GM21717 (cell line): ENCODE results near the gene HEATR9.
"Not testable (repeated sequence)": the region's sequence is repeated elsewhere in the genome, so short reads cannot be mapped to it uniquely, and the experiment has no call there.

Experiments
- ATAC-seq: cut with Tn5 transposase; IDR thresholded peaks from one replicate; pipeline ENCODE4 v1.9.1; 2021; ENCODE audit warnings: mild to moderate bottlenecking, moderate library complexity; ENCODE audit not compliant: unreplicated experiment

Gene HEATR9, protein sequence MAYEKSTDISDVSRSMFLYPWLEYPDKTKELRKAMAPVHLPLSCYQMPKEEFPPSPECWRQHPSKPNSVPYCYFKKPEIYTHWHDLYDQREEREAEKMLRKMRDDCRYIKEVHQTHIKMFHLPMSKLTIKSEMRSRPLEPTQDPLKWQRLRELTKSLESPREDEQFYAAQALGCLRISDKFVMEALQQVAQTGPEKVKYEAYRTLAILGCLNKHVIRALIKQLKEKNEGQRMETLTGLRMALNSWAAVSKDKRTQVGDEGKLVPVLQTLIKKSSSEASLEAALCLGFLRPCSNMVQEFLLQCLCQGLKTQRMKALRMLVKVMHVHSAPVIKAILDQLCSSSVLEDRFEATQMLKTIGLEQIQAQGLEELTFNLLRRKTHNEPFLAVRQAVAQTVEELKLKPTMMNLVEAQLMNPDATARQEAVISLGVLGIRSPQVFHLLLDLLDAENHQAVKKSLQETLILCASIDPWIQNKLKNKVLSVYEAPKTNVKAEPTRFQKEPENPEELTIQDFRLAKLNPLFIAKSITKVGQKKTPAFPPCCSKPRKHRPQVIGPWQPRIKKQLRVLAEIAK

DNA sequence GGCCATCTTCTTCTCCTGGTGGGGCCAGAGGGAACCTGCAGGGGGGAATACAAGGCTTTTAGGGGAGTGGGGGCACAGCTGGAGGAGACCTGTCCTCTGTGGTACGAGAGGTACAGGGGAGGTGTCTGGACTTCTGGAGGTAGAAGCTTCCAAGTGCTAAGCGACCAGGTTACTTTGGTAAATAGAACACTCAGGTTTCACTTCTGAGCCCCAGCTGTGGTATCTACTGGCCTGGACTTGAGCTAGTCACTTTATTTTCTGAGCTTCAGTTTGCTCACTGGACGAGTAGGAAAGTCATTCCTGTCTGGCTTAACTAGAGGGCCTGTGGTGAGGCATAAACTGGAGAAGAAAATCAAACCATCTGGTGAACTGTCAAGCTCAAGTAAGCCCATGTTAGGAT is at the start of gene HEATR9:
HEATR9 (minus strand) TSS at position 155 of the 400 bp plus-strand sequence; CDS start at position 6, 149 bp downstream.
- ATAC-seq, result no peak

DNA sequence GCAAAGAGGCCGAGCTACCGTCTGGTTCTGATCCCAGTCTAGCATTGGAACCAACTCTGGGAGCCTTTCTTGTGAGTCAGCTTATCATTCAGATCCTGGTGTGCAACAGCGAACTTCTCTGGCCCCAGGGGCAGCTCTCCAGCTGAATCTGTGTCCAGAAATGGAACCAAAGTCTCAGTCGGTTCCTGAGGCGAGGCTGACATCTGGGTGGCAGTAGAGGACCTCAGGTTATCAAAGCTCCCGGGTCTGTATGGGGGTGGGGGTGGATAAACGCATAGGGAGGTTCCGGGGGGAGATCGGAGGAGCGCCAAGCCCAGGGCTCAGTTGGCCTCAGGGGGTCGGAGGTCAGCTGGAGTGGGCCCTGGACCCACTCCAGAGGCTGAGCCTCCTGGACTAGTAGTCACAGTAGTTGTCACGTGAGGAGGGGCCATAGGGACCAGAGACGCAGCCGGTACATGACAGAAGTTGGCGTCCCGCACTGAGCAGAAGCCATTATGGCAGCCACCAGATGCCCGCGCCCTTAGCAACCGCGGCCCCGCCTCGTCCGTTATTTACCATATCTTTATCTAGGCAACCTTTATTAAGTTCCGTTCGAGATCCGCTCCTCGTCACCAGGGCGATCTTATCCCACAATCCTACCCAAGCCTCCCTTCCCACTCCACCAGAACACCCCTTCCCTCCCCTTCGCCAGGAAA is 49.0 kb upstream of the HEATR9 start:
- no peak for ATAC-seq

DNA sequence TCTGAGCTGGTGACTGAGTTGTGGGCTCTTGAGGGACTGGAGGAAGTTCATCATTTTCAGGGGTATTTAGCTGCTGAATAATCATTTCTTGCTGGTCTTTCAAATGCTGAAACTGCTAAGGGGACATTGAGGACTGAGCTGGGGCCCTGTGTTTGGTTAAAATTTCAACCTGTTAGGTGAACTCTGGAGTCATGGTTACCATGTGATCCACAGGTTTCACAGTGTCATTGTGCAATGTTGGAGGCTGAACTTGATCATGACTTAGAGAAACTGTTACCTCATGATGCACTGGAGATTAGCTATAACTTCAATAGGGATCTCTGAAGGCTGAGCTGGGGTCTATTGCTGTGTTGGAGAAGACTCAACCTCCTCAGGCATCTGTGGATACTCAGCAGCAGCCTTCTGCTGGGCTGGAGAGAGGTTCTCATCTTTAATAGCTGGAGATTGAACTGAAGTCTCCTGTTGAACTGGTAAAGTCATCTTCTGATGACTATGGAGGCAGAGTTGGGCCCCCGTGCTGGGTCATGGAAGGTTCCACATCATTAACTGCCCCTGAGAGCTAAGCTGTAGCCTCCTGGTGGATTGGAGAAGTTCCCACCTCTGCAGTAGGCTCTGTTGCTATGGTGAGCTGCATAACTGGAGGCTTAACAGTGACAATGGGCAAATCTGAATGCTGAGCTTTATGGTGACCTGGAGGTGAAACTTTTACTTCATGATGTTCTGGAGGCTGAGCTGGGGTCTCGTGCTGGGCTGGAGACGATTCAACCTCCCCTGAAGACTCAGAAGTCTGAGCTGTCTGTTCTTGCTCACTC is 46.7 kb upstream of the HEATR9 start:
- ATAC-seq, result no peak

DNA sequence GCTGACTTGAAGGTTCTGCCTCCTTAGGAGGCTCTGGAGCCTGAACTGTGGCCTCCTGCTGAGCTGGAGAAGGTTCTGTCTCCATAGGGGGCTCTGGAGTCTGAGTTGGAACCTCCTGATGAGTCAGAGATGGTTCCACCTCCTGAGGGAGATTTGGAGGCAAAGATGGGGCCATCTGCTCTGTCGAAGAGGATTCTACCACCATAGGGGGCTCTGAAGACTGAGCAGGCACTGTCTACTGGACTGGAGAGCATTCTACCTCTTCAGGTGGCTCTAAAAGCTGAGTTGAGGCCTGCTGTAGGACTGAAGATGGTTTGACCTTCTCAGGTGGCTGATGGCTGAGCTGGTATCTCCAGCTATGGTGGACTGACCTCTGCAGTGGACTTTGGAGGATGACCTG is 45.7 kb upstream of the HEATR9 start:
- no peak for ATAC-seq

DNA sequence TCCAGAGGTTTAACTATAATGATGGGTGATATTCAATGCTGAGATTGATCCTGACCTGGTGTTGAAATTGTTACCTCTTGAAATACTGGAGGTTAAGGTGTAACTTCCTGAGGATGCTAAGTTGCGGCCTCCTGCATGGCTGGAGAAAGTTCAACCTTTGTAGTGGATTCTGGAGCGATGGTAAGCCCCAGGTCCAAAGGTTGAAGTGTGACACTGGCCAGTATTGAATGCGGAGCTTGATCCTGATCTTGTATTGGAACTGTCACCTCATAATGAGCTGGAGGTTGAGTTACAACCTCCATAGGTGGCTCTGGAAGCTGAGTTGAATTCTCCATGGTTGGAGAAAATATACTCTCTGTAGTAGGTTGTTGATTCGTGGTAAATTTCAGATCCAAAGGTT is 44.9 kb upstream of the HEATR9 start:
- ATAC-seq, result no peak

DNA sequence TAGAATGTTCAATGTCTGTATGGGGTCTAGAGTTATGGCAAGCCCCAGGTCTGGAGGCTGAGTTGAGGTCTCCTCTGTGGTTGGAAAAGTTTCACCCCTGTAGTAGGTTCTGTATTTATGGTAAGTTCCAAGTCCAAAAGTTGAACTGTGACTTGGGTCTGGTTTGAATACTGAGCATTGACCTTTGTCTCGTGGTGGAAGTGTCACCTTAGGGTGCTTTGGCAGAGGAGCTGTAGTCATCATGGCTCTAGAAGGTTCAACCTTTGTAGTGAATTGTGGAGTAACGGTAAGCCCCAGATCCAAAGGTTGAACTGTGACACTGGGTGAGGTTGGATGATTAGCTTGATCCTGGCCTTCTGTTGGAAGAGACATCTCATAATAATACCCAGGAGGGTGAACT is 44.3 kb upstream of the HEATR9 start:
- ATAC-seq, result no peak

DNA sequence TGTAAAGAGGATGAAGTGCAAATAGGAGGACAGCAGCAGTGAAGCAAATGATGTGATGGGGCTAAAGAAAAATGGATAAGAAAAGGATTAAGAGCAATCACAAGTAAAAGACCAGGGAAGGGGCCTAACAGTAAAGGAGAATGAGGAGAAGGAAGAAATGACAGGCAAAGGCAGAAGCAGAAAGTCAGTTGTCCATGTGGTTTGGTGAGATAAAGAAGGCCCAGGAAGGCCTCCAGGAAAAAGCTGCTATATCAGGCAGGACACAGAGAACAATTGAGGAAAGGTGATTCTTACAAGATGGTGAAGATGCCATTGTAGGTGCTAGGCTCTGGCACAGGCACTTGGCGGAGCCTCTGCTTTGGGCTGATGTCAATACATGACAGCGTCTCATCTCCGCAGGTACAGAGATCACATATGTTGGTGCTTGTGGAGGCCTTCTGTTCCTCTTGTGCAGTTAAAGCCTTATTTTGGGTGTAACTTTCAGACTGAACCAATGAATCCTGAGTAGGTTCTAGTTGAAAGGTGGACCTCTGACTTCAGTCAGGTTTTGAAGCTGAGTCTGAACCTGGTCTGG is 43.7 kb upstream of the HEATR9 start:
- no peak for ATAC-seq

DNA sequence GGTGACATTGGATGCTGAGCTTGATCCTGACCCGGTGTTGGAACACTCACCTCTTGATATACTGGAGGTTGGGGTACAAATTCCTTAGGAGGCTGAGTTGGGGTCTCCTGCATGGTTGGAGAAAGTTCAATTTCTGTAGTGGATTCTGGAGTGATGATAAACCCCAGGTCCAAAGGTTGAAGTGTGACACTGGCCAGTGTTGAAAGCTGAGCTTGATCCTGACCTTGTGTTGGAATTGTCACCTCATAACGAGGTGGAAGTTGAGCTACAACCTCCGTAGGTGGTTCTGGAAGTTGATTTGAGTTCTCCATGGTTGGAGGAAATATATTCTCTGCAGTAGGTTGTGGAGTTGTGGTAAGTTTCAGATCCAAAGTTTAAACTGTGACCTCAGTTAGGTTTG is 40.7 kb upstream of the HEATR9 start:
- ATAC-seq, result no peak

DNA sequence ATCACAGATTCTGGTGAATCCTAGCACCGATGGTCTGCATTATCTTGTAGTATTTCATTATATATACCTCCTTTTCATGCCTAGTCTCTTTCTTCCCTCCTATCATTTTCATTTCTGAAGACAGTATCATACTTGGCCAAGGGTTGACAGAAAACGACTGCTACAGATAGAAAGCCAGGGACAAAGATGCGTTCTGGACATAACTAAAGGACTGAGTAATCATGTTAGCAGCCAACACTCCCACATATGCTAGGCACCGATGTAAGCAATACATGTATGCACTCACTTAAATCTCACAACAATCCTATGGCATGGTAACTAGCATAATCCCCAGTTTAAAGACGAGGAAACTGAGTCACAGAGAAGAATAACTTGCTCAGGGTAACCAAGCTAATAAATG is 39.0 kb upstream of the HEATR9 start:
- ATAC-seq, result no peak

DNA sequence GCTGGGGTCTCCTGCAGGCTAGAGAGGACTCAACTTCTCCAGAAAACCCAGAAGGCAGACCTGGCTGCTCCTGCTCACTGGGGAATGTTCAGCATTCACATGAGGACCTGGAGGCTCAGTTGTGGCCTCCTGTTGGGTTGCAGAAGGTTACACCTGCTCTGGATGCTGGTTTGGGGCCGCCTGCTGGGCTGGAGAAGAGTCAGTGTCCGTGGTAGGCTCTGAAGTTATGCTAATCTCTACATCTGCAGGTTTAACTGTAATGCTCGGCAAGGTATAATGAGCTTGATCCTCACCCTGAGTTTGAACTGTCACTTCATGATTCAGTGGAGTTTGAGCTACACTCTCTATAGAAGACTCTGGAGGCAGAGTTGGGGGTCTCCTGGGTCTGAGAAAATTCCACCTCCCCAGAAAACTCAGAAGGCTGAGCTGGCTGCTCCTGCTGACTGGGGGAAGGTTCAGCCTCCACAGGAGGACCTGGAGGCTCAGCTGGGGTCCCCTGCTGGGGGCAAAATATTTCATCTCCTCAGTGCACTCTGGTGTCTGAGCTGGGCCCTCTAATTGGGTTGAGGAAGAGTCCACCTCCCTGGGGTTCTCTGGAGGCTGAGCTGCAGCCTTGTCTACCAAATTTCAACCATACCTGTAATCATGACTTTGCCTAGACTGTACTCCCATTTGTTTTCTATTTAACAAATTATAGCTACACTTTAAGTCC is 38.4 kb upstream of the HEATR9 start:
- ATAC-seq, result no peak

DNA sequence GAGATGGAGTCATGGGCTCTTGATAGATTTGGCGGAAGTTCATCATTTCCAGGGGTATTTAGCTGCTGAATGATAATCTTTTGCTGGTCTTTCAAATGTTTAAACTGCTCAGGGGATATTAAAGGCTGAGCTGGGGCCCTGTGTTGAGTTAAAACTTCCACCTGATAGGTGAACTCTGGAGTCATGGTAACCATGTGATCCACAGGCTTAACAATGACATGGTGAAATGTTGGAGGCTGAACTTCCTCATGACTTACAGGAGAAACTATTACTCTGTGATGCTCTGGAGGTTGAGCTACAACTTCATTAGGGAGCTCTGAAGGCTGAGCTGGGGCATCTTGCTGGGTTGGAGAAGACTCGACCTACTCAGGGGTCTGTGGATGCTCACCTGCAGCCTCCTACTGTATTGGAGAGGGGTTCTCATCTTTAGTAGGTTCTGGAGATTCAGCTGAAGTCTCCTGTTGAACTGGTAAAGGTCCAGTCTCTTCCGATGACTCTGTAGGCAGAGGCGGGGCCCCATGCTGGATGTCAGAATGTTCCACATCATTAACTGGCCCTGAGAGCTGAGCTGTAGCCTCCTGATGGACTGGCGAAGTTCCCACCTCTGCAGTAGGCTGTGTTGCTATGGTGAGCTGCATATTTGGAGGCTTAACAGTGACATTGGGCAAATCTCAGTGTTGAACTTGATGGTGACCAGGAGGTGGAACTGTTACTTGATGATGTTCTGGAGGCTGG is 37.7 kb upstream of the HEATR9 start:
- ATAC-seq, result no peak

DNA sequence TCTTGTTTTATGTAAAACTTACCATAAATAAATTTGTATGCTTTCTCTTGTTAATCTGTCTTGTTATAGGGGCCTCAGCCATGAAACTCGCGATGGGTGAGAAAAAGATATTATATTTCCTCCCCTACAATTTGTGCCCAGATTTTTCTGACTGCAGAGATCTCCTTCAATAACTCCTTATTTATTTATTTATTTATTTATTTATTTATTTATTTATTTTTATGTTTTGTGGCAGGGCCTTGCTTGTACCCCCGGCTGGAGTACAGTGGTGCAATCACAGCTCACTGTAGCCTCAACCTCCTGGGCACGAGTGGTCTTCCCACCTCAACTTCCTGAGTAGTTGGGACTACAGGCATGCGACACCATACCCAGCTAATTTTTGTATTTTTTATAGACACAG is 34.8 kb upstream of the HEATR9 start:
- ATAC-seq, result no peak

DNA sequence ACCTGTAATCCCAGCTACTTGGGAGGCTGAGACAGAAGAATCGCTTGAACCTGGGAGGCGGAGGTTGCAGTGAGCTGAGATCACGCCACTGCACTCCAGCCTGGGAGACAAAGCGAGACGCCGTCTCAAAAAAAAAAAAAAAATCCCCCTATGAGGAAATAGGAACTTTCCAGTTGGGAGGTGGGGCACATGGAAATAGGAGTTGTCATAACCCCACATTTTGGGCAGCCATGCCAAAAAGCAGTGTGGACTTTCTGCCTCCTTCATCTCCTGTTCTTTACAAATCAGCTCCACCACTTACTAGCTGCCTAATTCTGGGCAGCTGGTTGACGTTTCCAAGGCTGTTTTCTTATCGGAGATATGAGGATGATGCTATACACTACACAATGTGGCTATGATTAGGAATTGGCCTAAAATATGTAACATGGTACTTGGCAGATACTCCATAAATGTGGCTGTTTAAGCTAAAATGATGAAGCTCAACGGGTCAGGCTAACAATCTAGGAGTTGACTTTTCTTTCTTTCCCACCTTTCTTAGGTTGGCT is 33.0 kb upstream of the HEATR9 start:
- ATAC-seq, result no peak

DNA sequence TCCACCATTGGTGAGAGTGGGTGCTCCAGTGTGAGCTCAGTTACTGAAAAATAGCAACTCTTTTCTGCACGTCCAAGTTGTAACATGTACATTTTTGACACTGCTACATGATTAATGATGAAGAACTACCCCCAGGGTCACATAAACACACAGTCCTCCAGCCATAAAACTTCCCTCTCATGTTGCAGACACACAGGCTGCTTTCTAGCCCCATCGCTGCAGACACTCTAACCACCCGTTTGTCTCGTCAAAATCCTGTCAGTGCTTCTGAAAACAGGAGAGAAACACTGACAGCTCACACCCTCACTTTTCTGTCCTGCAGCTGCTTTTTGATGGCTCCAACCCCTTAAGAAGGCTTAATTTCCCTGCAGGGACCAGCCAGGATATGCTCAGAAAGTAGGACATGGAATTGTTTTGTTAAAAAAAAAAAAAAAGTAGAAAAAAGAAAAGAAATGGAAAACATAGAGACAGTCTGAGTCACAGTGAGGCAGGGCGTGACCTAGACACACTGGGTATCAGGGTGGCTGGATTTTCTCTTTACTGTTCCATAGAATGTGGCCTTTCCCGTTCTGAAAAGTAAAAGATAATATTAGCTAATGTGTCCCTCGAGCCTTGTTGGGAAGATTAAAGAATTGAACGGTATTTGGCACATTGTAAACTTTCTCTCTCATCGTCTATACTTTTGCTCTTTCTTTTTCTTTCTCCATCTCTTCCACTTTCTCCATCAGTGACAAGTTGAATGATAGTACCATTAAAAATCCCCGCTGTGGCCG is 32.2 kb upstream of the HEATR9 start:
- no peak for ATAC-seq

DNA sequence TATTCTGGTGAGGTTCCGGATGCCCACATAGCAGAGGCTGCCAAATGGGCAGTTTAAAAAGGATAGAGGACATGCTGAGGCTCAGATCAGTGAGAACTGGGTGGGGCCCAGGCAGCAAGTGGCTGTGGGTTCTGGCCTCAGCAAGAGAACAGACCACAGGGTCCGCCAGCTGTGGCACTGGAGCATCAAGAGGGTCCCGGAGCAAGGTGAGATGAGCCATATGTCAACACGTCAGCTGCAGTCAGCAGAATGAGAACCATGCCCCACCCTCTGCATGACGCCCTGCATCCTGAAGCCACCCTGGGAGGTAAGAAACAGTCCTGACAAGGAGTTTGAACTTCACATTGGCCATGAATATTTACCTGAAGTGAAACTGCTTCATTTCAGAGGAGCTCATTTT is 31.6 kb upstream of the HEATR9 start:
- ATAC-seq, result no peak

DNA sequence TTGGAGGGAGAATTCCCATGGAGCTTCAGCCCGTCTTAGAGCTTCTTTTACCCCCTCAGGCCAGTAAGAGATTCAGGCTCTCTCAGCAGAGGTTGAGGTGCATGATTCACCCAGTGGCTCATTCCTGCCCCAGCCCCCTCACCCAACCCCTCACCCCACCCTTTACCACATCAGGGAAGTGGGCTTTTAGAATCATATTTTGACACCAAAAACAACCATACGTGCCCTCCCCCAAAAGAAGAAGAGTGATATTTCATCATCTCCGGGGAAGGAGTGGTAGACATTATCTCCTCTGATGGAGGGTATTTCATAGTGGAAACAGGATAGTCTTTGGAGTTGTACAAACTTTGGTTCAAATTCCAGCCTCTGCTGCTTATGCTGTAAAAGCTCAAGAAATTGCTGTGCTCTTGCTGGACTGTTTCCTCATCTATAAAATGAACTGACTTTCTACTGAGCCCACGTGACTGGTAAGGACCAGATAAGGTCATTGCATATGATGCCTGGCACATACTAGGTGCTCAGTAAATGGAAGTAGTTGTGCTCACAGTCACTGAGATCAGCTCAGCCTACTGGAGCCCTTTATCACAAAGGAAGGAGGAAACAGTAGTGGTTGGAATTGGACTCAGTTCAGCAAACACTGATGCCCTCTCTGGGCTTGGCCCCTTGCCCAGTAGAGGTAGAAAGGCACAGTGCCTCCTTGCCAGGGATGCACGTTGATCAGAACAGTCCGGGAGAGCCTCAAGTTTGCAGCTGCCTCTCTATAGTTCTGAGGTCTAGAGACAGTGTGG is 29.8 kb upstream of the HEATR9 start:
- ATAC-seq, result no peak

DNA sequence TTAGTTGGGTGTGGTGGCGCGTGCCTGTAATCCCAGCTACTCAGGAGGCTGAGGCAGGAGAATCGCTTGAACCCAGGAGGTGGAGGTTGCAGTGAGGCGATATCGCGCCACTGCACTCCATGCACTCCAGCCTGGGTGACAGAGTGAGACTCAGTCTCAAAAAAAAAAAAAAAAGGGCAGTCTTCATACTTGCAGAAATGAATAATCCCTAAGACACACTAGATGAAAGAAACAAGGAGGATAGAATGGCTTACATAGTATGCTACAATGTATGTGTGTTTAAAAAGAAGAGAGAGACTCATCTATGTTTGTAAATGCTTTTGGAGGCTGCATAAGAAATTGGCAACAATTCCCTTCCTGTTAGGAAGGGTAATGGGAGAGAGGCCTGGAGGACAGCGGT is 29.1 kb upstream of the HEATR9 start:
- ATAC-seq, result not testable (repeated sequence)
